HepG2 (cell line): ENCODE data around the gene DLX4. TPM values are rescaled to one million over a fixed set of nuclear protein-coding genes. Genes with fewer than 3 reads are reported as not detected.

Experiments
- ATAC-seq: fragments of 200-7000 bp; cut with Tn5 transposase; 3 replicates; pipeline ENCODE4 v1.9.1; 2020; ENCODE audit warnings: mild to moderate bottlenecking, moderate library complexity
- BruUV-seq: library from RNA; stranded (reverse); fragments of 400-500 nt; replicated peaks from 2 replicates; lab custom pipeline; 2021; lab: Mats Ljungman, UMichigan
- CTCF ChIA-PET: fragments of 300-600 bp; formaldehyde crosslinking; extraction: SDS; loops from one replicate; lab custom pipeline; 2021; ENCODE audit warnings: low total read pairs, inconsistent platforms, low intra/inter-chr PET ratio; lab: Yijun Ruan, JAX
- POLR2A ChIA-PET: fragments of 350-600 bp; sonication (Branson Sonifier 250); formaldehyde crosslinking; loops from one replicate; lab custom pipeline; 2020; ENCODE audit warnings: antibody characterized with exemption, inconsistent platforms; lab: Yijun Ruan, JAX
- DNase-seq: peaks from one replicate; pipeline ENCODE4 v3.0.0-alpha.2; 2015; ENCODE audit warnings: low spot score
- FAIRE-seq: peaks from 3 replicates; lab custom pipeline; 2011; peaks lifted over from hg19 to GRCh38; lab: Jason Lieb, UNC
- H2AFZ ChIP-seq: one replicate; pipeline ENCODE4 v1.6.1; 2011; ENCODE audit warnings: low read length, inconsistent platforms
- H3K27ac ChIP-seq: fragments of 300-600 bp; 3 replicates; pipeline ENCODE4 v1.8.0; 2011; ENCODE audit warnings: mixed run types, mild to moderate bottlenecking, mixed read lengths, low read length, inconsistent platforms; ENCODE audit not compliant: insufficient read depth; ENCODE audit errors: extremely low read length
- H3K27me3 ChIP-seq, 2 experiments: fragments of 200-600 bp in 1 of 2; 2 replicates in 1 of 2; 3 replicates in 1 of 2; pipeline versions ENCODE4 v1.6.0 to v1.8.0; 2011; ENCODE audit warnings: low read length in 2 of 2, mild to moderate bottlenecking in 2 of 2, moderate library complexity in 2 of 2, inconsistent platforms in 1 of 2; ENCODE audit not compliant: insufficient read depth in 2 of 2, control insufficient read depth in 1 of 2
- H3K36me3 ChIP-seq, 2 experiments: fragments of 200-600 bp in 1 of 2; replicated peaks in 1 of 2; 2 replicates in 1 of 2; 3 replicates in 1 of 2; pipeline versions ENCODE4 v1.5.1 to v1.8.0; 2011; ENCODE audit warnings: low read length in 2 of 2, inconsistent platforms in 1 of 2; ENCODE audit not compliant: insufficient read depth in 2 of 2, control insufficient read depth in 1 of 2
- H3K4me1 ChIP-seq: 2 replicates; pipeline ENCODE4 v1.5.1; 2012; ENCODE audit warnings: low read length, inconsistent platforms; ENCODE audit not compliant: insufficient read depth
- H3K4me2 ChIP-seq: 2 replicates; pipeline ENCODE4 v1.6.0; 2011; ENCODE audit warnings: low read depth, low read length, inconsistent platforms
- H3K4me3 ChIP-seq, 3 experiments: fragments of 200-600 bp in 1 of 3; sonication (generic), shearing (Covaris generic) in 1 of 3; replicated peaks in 1 of 3; 2 replicates each; pipeline ENCODE4 v1.5.1; 2011 to 2016; ENCODE audit warnings: low read length in 3 of 3, inconsistent platforms in 2 of 3, low read depth in 2 of 3, mild to moderate bottlenecking in 2 of 3, control low read depth in 1 of 3, mixed read lengths in 1 of 3; ENCODE audit not compliant: insufficient read depth in 1 of 3
- H3K79me2 ChIP-seq: one replicate; pipeline ENCODE4 v1.6.1; 2011; ENCODE audit warnings: low read length, inconsistent platforms; ENCODE audit not compliant: insufficient read depth
- H3K9ac ChIP-seq: 2 replicates; pipeline ENCODE4 v1.6.0; 2011; ENCODE audit warnings: mild to moderate bottlenecking, low read depth, low read length, inconsistent platforms; ENCODE audit not compliant: insufficient read depth
- H3K9me3 ChIP-seq: 2 replicates; pipeline ENCODE4 v1.5.1; 2012; ENCODE audit warnings: mild to moderate bottlenecking, low read length
- H4K20me1 ChIP-seq: 2 replicates; pipeline ENCODE4 v1.6.0; 2011; ENCODE audit warnings: inconsistent platforms, mild to moderate bottlenecking, low read length, moderate library complexity; ENCODE audit not compliant: insufficient read depth
- HOXA3 ChIP-seq: sonication (generic); formaldehyde crosslinking; IDR thresholded peaks from 2 replicates; pipeline ENCODE4 v1.5.0; 2020; ENCODE audit warnings: missing genetic modification reagents
- JDP2 ChIP-seq: sonication (generic); formaldehyde crosslinking; IDR thresholded peaks from 2 replicates; pipeline ENCODE4 v1.8.1; 2022; ENCODE audit warnings: missing genetic modification reagents, borderline replicate concordance
- KLF15 ChIP-seq: sonication (generic); formaldehyde crosslinking; IDR thresholded peaks from 2 replicates; pipeline ENCODE4 v1.8.1; 2023; ENCODE audit warnings: borderline replicate concordance, mild to moderate bottlenecking, inconsistent platforms, missing genetic modification reagents, mixed read lengths
- ZNF33B ChIP-seq: sonication (generic); formaldehyde crosslinking; IDR thresholded peaks from 2 replicates; pipeline ENCODE4 v1.5.1; 2020; ENCODE audit warnings: mild to moderate bottlenecking, missing genetic modification reagents
- ZNF563 ChIP-seq: sonication (generic); formaldehyde crosslinking; IDR thresholded peaks from 2 replicates; pipeline ENCODE4 v1.8.0; 2022; ENCODE audit warnings: mild to moderate bottlenecking, moderate library complexity, missing genetic modification reagents
- ZNF564 ChIP-seq: sonication (generic); formaldehyde crosslinking; IDR thresholded peaks from 2 replicates; pipeline ENCODE4 v1.8.1; 2023; ENCODE audit warnings: mild to moderate bottlenecking, missing genetic modification reagents
- ZNF572 ChIP-seq: sonication (generic); formaldehyde crosslinking; IDR thresholded peaks from 2 replicates; pipeline ENCODE4 v1.5.1; 2020; ENCODE audit warnings: mild to moderate bottlenecking, missing genetic modification reagents
- WGBS: methylation state at CpG from one replicate; pipeline ENCODE4 v1.1.6; 2017; ENCODE audit warnings: low lambda C conversion rate; 5-methylcytosine and 5-hydroxymethylcytosine counted together
- in situ Hi-C: cut with HindIII; loops from 2 replicates; pipeline ENCODE4 v1.10.0; 2017; ENCODE audit warnings: low pct_unique_long_range_greater_than_20kb; ENCODE audit not compliant: extremely low pct_ligation_motif_present
- intact Hi-C: fragments of 100-400 bp; cut with micrococcal nuclease; formaldehyde crosslinking; loops from one replicate; pipeline ENCODE4 v1.10.0; 2022; ENCODE audit not compliant: unreplicated experiment
- polyA plus RNA-seq, 8 experiments: library from polyadenylated mRNA; depleted of rRNA in 3 of 8; stranded (reverse) in 7 of 8; unstranded in 1 of 8; fragments of >200 nt; fragmentation: Illumina TruSeq in 4 of 8; extraction: Trizol in 4 of 8; gene quantifications; 2 replicates each; pipeline versions ENCODE4 v1.2.1 to v1.2.3, GENCODE V29; 2011 to 2016; ENCODE audit warnings: low read depth in 4 of 8, missing spikeins in 1 of 8, mixed read lengths in 1 of 8; ENCODE audit not compliant: insufficient read depth in 1 of 8
- total RNA-seq, 5 experiments: library from RNA; depleted of rRNA; stranded (reverse); fragments of >200 nt; fragmentation: Illumina TruSeq; extraction: Trizol; gene quantifications; 2 replicates each; pipeline ENCODE4 v1.2.3, GENCODE V29; 2016; ENCODE audit warnings: low read depth in 1 of 5
- TF ChIP-seq, protein P1 (sequence below): sonication (generic); formaldehyde crosslinking; IDR thresholded peaks from 2 replicates; pipeline ENCODE4 v1.8.1; 2022; ENCODE audit warnings: low read depth, mild to moderate bottlenecking, missing genetic modification reagents
- TF ChIP-seq, protein P2 (sequence below): IDR thresholded peaks from 2 replicates; pipeline ENCODE4 v1.6.1; 2018; ENCODE audit warnings: missing genetic modification reagents
- TF ChIP-seq, protein P3 (sequence below): sonication (generic); formaldehyde crosslinking; IDR thresholded peaks from 2 replicates; pipeline ENCODE4 v1.4.0; 2020; ENCODE audit warnings: missing genetic modification reagents
- TF ChIP-seq, protein P4 (sequence below): sonication (generic); formaldehyde crosslinking; IDR thresholded peaks from 2 replicates; pipeline ENCODE4 v1.4.0; 2020; ENCODE audit warnings: missing genetic modification reagents
- TF ChIP-seq, protein P5 (sequence below): sonication (generic); formaldehyde crosslinking; IDR thresholded peaks from 2 replicates; pipeline ENCODE4 v1.4.0; 2020; ENCODE audit warnings: missing genetic modification reagents

The DLX4 gene
- total and polyA plus RNA-seq, 2 of the 13 experiments (the other 11 are each of a cell fraction or from before 2014, with no cell fraction given), result 0.55 to 2.3 TPM

DNA sequence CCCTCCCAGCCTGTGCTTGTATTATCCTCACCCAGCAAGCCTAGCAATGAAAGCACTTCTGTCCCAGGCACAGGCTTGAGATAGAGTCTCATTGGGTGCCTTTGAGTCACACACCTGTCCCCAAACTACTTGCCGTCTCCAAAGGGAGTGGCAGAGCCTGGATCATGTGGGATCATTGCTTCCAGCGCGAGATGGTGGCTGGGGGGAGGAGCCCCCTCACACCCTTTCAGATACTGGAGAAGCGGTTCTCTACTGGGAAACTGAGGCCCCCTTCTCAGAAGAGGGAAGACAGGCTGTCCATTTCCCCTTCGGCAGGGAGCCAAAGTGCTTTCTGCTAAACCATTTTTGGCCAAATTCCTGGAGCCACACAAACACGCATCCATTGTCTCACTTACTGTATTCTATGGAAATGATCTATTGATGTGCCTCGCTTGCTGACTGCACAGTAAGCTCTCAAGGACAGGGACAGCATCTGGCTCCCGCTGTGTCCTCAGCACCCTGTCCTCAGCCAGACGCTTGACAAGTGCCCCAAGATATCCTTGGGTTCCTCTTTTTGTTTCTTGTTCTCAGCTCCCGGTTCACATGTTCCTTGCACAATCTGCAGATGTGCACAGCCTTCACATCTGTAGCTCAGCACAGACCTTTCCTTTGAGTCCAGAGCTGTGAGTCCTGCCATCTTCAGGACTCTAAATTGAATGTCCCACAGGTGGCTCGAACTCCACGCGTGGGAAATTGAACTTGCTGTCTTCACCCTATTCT lies 52.0 kb downstream of the DLX4 start:
- ChIA-PET CTCF (no interaction called here), POLR2A (no interaction called here)
- TF ChIP-seq KLF15 (CRISPR knock-in tag) (no peak), HOXA3 (CRISPR knock-in tag) (no peak), JDP2 (CRISPR knock-in tag) (no peak), ZNF563 (CRISPR knock-in tag) (no peak), ZNF564 (CRISPR knock-in tag) (no peak), ZNF572 (CRISPR knock-in tag) (no peak), ZNF33B (no peak)
- TF ChIP-seq, protein P1, sequence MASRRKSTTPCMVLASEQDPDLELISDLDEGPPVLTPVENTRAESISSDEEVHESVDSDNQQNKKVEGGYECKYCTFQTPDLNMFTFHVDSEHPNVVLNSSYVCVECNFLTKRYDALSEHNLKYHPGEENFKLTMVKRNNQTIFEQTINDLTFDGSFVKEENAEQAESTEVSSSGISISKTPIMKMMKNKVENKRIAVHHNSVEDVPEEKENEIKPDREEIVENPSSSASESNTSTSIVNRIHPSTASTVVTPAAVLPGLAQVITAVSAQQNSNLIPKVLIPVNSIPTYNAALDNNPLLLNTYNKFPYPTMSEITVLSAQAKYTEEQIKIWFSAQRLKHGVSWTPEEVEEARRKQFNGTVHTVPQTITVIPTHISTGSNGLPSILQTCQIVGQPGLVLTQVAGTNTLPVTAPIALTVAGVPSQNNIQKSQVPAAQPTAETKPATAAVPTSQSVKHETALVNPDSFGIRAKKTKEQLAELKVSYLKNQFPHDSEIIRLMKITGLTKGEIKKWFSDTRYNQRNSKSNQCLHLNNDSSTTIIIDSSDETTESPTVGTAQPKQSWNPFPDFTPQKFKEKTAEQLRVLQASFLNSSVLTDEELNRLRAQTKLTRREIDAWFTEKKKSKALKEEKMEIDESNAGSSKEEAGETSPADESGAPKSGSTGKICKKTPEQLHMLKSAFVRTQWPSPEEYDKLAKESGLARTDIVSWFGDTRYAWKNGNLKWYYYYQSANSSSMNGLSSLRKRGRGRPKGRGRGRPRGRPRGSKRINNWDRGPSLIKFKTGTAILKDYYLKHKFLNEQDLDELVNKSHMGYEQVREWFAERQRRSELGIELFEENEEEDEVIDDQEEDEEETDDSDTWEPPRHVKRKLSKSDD (CRISPR knock-in tag), result no peak
- TF ChIP-seq, protein P2, sequence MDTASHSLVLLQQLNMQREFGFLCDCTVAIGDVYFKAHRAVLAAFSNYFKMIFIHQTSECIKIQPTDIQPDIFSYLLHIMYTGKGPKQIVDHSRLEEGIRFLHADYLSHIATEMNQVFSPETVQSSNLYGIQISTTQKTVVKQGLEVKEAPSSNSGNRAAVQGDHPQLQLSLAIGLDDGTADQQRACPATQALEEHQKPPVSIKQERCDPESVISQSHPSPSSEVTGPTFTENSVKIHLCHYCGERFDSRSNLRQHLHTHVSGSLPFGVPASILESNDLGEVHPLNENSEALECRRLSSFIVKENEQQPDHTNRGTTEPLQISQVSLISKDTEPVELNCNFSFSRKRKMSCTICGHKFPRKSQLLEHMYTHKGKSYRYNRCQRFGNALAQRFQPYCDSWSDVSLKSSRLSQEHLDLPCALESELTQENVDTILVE, result no peak
- TF ChIP-seq, protein P3, sequence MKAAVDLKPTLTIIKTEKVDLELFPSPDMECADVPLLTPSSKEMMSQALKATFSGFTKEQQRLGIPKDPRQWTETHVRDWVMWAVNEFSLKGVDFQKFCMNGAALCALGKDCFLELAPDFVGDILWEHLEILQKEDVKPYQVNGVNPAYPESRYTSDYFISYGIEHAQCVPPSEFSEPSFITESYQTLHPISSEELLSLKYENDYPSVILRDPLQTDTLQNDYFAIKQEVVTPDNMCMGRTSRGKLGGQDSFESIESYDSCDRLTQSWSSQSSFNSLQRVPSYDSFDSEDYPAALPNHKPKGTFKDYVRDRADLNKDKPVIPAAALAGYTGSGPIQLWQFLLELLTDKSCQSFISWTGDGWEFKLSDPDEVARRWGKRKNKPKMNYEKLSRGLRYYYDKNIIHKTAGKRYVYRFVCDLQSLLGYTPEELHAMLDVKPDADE, result no peak
- TF ChIP-seq, protein P4, sequence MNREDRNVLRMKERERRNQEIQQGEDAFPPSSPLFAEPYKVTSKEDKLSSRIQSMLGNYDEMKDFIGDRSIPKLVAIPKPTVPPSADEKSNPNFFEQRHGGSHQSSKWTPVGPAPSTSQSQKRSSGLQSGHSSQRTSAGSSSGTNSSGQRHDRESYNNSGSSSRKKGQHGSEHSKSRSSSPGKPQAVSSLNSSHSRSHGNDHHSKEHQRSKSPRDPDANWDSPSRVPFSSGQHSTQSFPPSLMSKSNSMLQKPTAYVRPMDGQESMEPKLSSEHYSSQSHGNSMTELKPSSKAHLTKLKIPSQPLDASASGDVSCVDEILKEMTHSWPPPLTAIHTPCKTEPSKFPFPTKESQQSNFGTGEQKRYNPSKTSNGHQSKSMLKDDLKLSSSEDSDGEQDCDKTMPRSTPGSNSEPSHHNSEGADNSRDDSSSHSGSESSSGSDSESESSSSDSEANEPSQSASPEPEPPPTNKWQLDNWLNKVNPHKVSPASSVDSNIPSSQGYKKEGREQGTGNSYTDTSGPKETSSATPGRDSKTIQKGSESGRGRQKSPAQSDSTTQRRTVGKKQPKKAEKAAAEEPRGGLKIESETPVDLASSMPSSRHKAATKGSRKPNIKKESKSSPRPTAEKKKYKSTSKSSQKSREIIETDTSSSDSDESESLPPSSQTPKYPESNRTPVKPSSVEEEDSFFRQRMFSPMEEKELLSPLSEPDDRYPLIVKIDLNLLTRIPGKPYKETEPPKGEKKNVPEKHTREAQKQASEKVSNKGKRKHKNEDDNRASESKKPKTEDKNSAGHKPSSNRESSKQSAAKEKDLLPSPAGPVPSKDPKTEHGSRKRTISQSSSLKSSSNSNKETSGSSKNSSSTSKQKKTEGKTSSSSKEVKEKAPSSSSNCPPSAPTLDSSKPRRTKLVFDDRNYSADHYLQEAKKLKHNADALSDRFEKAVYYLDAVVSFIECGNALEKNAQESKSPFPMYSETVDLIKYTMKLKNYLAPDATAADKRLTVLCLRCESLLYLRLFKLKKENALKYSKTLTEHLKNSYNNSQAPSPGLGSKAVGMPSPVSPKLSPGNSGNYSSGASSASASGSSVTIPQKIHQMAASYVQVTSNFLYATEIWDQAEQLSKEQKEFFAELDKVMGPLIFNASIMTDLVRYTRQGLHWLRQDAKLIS (CRISPR knock-in tag), result no peak
- TF ChIP-seq, protein P5, sequence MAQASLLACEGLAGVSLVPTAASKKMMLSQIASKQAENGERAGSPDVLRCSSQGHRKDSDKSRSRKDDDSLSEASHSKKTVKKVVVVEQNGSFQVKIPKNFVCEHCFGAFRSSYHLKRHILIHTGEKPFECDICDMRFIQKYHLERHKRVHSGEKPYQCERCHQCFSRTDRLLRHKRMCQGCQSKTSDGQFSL (CRISPR knock-in tag), result no peak
- ATAC-seq (no peak), FAIRE-seq (no peak), DNase-seq (no peak)
- no peaks in the 10 kb centered on the region for H3K79me2 ChIP-seq
- no peak overlapping the region for H2AFZ ChIP-seq
- H3K27ac ChIP-seq, result no peak overlapping the region
- no peaks in the 10 kb centered on the region for H3K27me3 ChIP-seq
- H3K4me3 ChIP-seq, result no peak overlapping the region
- in situ Hi-C loops, result no loop called here
- intact Hi-C loops, result no loop called here
- no peaks in the 10 kb centered on the region for H3K9me3 ChIP-seq
- no peak overlapping the region for H3K4me2 ChIP-seq
- H3K4me1 ChIP-seq, result peaks cover 12% of the 10 kb centered on the region
- H3K36me3 ChIP-seq, result no peaks in the 10 kb centered on the region
- no peaks in the 10 kb centered on the region for H4K20me1 ChIP-seq
- no peak overlapping the region for H3K9ac ChIP-seq
- 36% methylated on average over 13 of the region's 13 CpGs for WGBS
- BruUV-seq, result no TSS peak
